KOPT-K1 (cell line): ENCODE data around the gene PARG.
"Not testable (repeated sequence)": the region's sequence is repeated elsewhere in the genome, so short reads cannot be mapped to it uniquely, and the experiment has no call there.

Experiments
- H3K27ac ChIP-seq: fragments of 200-600 bp; sonication (generic); 2 replicates; pipeline ENCODE4 v1.5.1; 2016; ENCODE audit warnings: antibody characterized with exemption, mild to moderate bottlenecking, low read depth, low read length; ENCODE audit not compliant: poor library complexity, severe bottlenecking
- H3K36me3 ChIP-seq: fragments of 200-600 bp; sonication (generic); 2 replicates; pipeline ENCODE4 v1.5.1; 2017; ENCODE audit warnings: antibody characterized with exemption, mild to moderate bottlenecking, low read length, moderate library complexity; ENCODE audit not compliant: insufficient read depth
- H3K9me3 ChIP-seq: fragments of 200-600 bp; sonication (generic); 2 replicates; pipeline ENCODE4 v1.5.1; 2017; ENCODE audit warnings: antibody characterized with exemption, low read length, mild to moderate bottlenecking; ENCODE audit not compliant: insufficient read depth, poor library complexity, severe bottlenecking

The PARG gene

DNA sequence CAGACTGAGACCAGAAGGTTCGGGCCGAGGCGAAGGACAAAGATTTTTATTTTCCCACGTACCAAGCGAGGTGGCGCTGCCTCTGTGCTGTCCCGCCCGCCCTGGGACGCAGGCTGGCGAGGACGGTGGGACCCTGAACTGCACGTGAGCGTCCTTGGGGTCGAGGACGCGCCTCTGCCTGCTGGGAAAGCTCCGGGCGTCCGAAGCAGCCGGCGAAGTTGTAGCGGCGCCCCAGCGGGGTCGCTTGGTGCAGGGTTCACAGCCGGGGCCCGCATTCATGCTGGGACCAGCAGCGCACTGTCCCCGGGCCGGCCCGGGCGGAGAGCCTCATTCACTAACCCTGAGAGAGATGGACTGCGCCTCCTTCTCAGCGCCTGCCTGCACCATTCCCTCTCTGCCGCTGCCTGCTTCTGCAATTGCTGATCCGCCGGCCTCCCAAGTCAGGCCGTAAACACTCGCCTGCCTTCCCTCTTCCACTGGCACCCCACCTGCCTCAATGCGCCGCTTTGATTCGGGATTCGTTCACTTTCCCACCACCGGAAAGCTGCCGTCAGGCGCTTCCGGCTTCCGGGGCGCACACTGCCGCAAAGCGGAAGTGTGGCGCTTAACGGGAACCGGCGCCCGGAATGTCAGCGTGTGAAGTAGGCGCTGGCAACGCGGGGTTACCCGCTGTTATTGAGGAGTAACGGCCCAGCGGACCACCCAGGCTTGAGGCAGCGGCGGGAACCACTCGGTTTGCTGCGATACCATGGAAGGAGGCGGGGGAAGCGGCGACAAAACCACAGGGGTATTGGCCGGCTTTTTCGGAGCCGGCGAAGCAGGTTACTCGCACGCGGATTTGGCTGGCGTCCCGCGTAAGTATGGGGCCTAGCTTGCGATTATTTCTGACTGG is at the start of gene PARG, which contains the start of gene TIMM23B:
Gene PARG, minus strand, starts transcription at position 581 of the 892 bp plus-strand sequence. Its CDS starts 302 bp downstream, at position 279.
Gene TIMM23B, plus strand, starts transcription at position 607 of the 892 bp plus-strand sequence. Its CDS starts 142 bp downstream, at position 749.
- H3K27ac ChIP-seq: peak within 1 kb of the TSS; percentile 77
- H3K36me3 ChIP-seq: peaks cover 16% of the 10 kb centered on the region
- not testable (repeated sequence) for H3K9me3 ChIP-seq

DNA sequence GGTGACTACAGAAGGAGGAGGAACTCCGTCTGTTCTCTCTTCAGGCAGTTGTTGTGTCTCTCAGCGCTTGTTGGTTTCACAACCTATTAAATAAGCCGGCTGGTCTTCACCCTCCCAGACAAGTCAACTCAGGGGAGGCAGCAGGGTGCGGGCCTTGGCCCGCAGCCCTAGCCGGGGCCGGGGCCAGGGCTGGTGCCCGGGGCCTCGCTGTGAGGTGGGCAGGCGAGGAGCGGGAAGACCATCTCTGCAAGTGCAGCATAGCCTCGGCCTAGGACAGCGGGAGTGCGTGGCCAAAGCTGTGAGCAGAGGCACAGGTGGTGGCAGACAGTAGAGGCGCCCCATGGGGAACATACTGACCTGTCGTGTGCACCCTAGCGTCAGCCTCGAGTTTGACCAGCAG is 46.5 kb upstream of the PARG start, which contains the start of gene AGAP6:
Gene AGAP6, plus strand, starts transcription at position 31 of the 400 bp plus-strand sequence. Its CDS starts 310 bp downstream, at position 341.
- not testable (repeated sequence) for H3K27ac ChIP-seq, H3K36me3 ChIP-seq, H3K9me3 ChIP-seq

DNA sequence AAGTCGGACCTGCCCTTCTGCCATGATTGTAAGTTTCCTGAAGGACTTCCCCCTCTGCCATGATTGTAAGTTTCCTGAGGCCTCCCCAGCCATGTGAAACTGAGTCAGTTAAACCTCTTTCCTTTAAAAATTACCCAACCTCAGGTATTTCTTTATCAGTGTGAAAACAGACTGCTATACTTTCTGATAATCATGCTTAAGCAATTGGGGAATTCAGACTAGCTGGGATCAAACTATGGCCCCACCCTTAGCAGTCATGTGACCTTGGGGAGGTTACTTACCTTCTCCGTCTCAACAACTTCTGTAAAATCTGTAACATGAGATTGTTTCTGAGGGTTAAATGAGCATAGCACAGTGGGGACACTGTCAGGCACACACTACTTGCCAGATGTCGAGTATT is 45.4 kb upstream of the PARG start:
- H3K36me3 ChIP-seq, H3K27ac ChIP-seq: not testable (repeated sequence)

DNA sequence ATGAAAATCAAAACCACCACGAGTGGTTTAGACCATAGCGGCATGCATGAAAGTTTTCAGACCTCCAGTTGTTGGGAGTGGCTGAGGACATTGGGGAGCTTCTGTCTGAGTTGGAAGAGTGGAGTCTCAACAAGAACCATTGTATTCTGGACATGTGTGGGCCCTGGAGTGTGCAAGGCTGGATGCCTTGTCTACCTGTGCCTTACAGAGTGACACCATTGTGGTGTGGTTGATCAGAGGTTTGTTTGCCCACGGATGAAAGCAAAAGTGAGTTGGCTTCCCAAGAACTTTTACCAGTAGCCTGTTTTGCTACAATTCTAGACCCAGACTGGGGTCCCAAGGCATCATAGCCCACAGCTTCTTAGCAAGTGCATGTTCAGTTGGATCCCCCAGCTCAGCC is 35.9 kb upstream of the PARG start:
- H3K9me3 ChIP-seq, H3K27ac ChIP-seq, H3K36me3 ChIP-seq: not testable (repeated sequence)

More for the DNA sequence above, 45.4 kb upstream of the PARG start:
- not testable (repeated sequence) for H3K9me3 ChIP-seq

DNA sequence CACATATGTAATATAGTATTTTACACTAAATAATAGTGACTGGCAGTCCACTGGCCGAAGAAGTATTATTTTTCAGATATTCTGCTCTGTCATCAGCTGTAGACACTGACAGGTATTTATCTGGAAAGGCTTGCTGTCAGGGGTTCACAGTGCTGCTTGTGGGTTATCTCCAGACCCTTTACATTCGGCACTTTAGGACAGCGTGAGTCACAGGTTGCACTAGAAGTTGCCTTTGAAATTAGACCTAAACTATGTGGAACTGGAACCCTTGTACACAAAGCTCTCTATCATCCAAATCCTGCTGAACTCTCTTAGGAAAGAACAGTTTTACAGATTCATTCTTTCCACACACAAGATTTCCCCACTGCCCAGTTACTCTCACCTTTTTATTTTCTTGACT is 30.3 kb upstream of the PARG start:
- not testable (repeated sequence) for H3K27ac ChIP-seq, H3K9me3 ChIP-seq, H3K36me3 ChIP-seq

DNA sequence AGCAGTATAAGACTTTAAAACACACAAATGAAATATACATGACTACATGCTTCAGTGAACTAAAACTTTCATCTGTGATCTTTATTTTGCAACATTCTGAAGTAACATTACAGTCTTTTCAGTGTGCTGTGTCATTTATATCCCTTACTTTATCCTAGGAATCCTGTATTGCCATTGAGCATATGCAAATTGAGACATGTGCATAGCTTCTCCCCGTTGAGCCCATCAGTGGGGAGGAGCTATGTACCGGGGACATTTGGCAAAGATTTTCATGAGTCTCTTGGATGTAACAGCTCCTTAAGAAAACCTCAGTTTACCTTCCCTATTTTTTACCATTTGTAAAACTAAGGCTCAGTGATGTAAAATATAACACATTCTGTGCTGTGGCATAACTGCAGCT is 29.6 kb upstream of the PARG start:
- not testable (repeated sequence) for H3K27ac ChIP-seq, H3K36me3 ChIP-seq, H3K9me3 ChIP-seq

DNA sequence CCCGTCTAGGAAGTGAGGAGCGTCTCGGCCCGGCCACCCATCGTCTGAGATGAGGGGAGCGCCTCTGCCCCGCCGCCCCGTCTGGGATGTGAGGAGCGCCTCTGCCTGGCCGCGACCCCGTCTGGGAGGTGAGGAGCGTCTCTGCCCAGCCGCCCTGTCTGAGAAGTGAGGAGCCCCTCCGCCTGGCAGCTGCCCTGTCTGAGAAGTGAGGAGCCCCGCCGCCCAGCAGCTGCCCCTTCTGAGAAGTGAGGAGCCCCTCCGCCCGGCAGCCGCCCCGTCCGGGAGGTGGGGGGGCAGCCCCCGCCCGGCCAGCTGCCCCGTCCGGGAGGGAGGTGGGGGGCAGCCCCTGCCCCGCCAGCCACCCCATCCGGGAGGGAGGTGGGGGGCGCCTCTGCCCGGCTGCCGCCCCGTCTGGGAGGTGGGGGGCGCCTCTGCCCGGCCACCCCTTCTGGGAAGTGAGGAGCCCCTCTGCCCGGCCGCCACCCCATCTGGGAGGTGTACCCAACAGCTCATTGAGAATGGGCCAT is 28.6 kb upstream of the PARG start:
- not testable (repeated sequence) for H3K36me3 ChIP-seq, H3K9me3 ChIP-seq, H3K27ac ChIP-seq

DNA sequence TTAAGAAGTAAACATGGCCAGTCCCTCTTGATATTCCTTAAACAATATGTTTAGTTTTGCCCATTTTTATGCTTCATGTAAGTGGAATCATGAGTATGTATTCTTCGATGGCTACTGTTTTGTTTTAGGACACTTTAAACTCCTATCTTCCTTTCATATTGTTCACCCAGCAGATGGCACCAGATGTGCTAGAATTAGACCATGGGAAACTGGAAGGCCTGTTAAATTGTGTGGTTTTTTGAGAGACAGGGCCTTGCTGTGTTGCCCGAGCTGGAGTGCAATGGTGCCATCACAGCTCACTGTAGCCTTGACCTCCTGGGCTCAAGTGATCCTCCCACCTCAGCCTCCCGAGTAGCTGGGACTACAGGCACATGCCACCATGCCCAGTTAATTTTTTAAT is 11.3 kb upstream of the PARG start:
- H3K9me3 ChIP-seq: not testable (repeated sequence)

DNA sequence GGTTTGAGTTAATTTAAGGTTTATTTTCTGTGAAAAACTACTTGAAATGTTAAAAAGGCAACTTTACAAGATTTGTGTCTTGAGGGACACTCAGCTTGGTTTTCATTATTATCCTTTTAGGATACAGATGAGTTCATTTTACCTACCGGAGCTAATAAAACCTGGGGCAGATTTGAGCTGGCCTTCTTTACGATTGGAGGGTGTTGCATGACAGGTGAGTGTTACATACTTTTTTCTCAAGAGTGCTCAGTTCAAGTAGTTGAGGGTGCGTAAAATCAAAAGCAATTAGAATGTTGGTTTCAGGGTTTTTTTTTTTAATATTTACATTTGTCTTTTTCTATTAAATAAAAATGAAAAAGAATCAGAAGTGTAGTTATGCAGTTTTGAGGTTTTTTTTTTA is 10.2 kb upstream of the PARG start:
- H3K27ac ChIP-seq, H3K9me3 ChIP-seq: not testable (repeated sequence)
- peaks cover 46% of the 10 kb centered on the region for H3K36me3 ChIP-seq

More for the DNA sequence above, 11.3 kb upstream of the PARG start:
- H3K27ac ChIP-seq: not testable (repeated sequence)
- H3K36me3 ChIP-seq: peaks cover 53% of the 10 kb centered on the region

DNA sequence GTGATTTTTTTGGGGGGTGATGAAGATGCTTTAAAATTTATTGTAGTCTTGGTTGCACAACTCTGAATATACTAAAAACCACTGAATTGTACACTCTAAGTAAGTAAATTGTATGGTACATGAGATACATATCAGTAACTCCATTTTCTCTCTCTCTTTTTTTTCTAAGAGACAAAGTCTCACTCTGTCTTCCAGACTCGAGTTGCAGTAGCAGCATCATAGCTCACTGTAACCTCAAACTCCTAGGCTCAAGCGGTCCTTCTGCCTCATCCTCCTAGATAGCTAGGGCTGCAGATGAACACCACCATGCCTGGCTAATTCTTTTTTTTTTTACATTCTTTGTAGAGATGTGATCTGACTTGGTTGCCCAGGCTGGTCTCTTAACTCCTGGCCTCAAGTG is 6.9 kb upstream of the PARG start:
- not testable (repeated sequence) for H3K27ac ChIP-seq, H3K9me3 ChIP-seq
- peaks cover 44% of the 10 kb centered on the region for H3K36me3 ChIP-seq

DNA sequence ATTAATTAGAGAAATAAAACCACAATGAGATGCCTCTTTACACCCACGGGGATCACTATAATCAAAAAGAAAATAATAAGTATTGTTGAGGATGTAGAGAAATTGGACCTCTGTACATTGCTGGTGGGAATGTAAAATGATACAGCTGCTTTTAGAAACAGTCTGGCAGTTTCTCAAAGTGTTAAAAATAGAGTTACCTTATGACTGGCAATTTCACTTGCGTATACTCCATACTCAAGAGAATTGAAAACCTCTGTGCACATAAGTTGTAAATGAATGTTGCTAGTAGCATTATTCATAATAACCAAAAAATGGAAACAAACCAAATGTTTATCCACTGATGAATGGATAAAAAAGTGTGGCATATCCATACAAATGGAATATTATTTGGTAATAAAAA is 6.3 kb upstream of the PARG start:
- H3K27ac ChIP-seq, H3K9me3 ChIP-seq: not testable (repeated sequence)
- peaks cover 40% of the 10 kb centered on the region for H3K36me3 ChIP-seq

DNA sequence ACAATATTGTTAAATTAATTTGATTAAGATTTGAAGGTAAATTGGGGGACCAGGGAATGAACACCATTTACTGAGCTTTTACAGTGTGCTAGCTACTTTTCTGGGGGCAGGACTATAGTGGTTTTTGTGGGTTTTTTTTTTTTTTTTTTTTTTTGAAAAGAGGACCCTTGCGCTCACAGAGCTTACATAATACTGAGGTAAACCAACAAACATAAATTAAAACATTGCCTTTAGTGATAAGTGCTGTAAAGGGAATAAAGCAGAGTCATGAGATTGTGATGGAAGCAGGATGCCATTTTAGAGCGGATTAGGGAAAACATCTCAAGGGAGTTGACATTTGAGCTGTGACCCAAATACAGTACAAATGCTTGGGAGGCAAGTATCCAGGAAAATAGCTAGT is 1.8 kb upstream of the PARG start:
- H3K27ac ChIP-seq, H3K9me3 ChIP-seq: not testable (repeated sequence)
- H3K36me3 ChIP-seq: peaks cover 25% of the 10 kb centered on the region

DNA sequence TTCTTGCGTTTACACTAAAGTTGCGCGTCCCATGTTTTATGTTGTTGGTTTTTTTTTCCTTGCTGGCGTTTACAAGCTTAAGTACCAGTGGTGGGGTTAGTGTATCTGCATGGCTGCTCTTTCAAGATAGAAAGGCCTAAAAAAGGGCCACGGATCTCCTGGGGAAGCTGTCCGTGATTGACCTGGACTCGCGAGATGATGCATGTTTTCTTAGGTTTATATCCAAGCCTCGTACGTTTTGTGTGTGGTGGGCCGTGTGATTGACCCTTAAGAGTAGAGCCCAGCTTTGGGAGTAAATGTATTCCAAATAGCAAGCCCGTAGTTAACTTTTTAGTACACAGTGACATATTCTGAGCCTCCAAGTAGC is 495 bp upstream of the PARG start:
- Histone ChIP-seq H3K36me3 (peaks cover 20% of the 10 kb centered on the region), H3K27ac (peak overlapping the region; percentile 77)
- H3K9me3 ChIP-seq: not testable (repeated sequence)

DNA sequence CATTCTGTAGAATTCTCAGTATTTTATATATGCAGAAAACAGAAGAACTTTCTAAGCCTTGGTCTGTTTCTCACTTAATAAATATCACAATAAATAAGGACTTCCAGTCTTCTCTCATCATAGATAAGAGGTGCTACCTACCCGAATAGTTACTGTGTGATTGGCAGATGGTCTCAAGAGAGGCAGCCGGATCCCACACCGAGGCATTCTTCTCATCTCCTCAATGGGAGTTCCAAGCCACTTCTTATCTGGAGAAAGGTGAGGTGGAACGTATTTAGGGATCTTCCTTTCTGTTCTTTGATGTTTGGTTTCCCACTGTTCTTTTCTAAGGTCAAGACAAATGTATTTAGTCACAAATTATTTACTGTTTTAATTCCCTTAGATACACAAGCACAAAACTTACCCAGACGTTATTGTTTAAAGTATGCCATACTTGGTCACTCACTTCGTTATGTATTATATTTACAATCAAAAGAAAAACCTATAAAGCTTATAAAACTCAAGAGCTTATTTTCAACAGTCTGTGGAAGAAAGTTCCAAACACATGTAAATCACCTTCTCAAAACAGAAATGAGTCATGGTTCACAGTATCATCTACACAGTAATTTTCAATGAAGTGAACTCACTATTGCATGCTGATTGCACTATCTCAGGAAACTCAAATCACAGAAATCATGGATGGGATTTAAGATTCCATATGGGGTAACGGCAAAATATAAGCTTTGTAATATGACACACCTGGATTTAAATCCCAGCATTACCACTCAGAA is 9.7 kb downstream of the PARG start:
- H3K27ac ChIP-seq, H3K9me3 ChIP-seq: not testable (repeated sequence)
- peaks cover 24% of the 10 kb centered on the region for H3K36me3 ChIP-seq

DNA sequence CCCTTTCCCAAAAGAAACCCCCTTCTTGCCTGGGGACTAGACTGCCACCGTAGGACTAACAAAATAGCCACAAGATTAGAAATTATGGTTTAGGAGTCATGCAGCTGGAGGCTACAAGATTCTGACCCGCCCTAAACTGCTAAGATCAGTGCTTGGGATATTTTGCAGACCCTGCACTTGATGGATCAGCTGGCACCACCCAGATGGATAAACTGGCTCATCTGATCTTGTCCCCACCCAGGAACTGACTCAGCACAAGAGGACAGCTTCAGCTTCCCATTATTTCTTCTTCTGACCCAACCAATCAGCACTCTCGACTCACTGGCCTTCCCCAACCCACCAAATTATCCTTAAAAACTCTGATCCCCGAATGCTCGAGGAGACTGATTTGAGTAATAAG is 10.6 kb downstream of the PARG start:
- H3K36me3 ChIP-seq: peaks cover 29% of the 10 kb centered on the region
- H3K27ac ChIP-seq, H3K9me3 ChIP-seq: not testable (repeated sequence)
